ENCODE measurements around the gene UBE2E2. TPM values are rescaled to one million over a fixed set of nuclear protein-coding genes. Genes with fewer than 3 reads are reported as not detected.
"Not testable (repeated sequence)": the region's sequence is repeated elsewhere in the genome, so short reads cannot be mapped to it uniquely, and the experiment has no call there.

The UBE2E2 gene
- total and polyA plus RNA-seq, 3 experiments from 2014 or later, result 0.86 to 8.0 (median 0.92) TPM

GRCh38 chr3:23333633-23334032 lies 130.5 kb downstream of the UBE2E2 start:
- Mint-ChIP-seq H3K27me3 (no peaks in the 10 kb centered on the region), H3K4me1 (no peaks in the 10 kb centered on the region), H3K9me3 (peaks cover 0 to 3% (median 1%) of the 10 kb centered on the region in 5 donors), H3K27ac (no peak overlapping the region), H3K36me3 (no peaks in the 10 kb centered on the region), H3K4me3 (no peak overlapping the region)
- Histone ChIP-seq H3K27me3 (ENCODE audit: insufficient read depth, low read length, poor library complexity, severe bottlenecking) (no peaks in the 10 kb centered on the region), H3K27ac (ENCODE audit: low read depth, low read length) (no peak overlapping the region), H3K4me3 (ENCODE audit: low read length) (no peak overlapping the region), H3K36me3 (ENCODE audit: insufficient read depth, low read length) (no peaks in the 10 kb centered on the region), H3K9me3 (ENCODE audit: low read length) (no peaks in the 10 kb centered on the region), H3K4me1 (ENCODE audit: insufficient read depth, low read length) (no peaks in the 10 kb centered on the region)
- ChIA-PET POLR2A (no interaction called here), CTCF (no interaction called here)
- no peak for DNase-seq

GRCh38 chr3:23336853-23337252 lies 133.7 kb downstream of the UBE2E2 start:
- POLR2A ChIA-PET, result interaction anchor here (0.6 kb wide), 1 partner anchor 19 kb away, joined by 4 read pairs; no protein-coding TSS in a partner anchor
- CTCF ChIA-PET, DNase-seq: not testable (repeated sequence)

GRCh38 chr3:23341147-23341838 lies 138.2 kb downstream of the UBE2E2 start:
- Mint-ChIP-seq H3K36me3 (no peaks in the 10 kb centered on the region), H3K9me3 (peaks cover 0 to 3% (median 0%) of the 10 kb centered on the region in 5 donors), H3K27ac (peak overlapping the region in 1 of 8 donors; percentile 1), H3K4me3 (no peak overlapping the region), H3K4me1 (peaks cover 0 to 4% (median 0%) of the 10 kb centered on the region in 3 donors), H3K27me3 (no peaks in the 10 kb centered on the region)
- Histone ChIP-seq H3K27ac (ENCODE audit: low read depth, low read length) (no peak overlapping the region), H3K4me1 (ENCODE audit: insufficient read depth, low read length) (no peaks in the 10 kb centered on the region), H3K36me3 (ENCODE audit: insufficient read depth, low read length) (no peaks in the 10 kb centered on the region), H3K27me3 (ENCODE audit: insufficient read depth, low read length, poor library complexity, severe bottlenecking) (no peaks in the 10 kb centered on the region), H3K9me3 (ENCODE audit: low read length) (no peaks in the 10 kb centered on the region), H3K4me3 (ENCODE audit: low read length) (no peak overlapping the region)
- CTCF ChIA-PET, result no interaction called here
- POLR2A ChIA-PET, result no interaction called here
- DNase-seq, result no peak

More at GRCh38 chr3:23336853-23337252, 133.7 kb downstream of the UBE2E2 start:
- not testable (repeated sequence) for H3K9me3 ChIP-seq (ENCODE audit: low read length); H3K36me3 ChIP-seq (ENCODE audit: insufficient read depth, low read length); H3K36me3 Mint-ChIP-seq; H3K27me3 ChIP-seq (ENCODE audit: insufficient read depth, low read length, poor library complexity, severe bottlenecking); H3K4me3 ChIP-seq (ENCODE audit: low read length); H3K4me1 ChIP-seq (ENCODE audit: insufficient read depth, low read length); H3K27ac ChIP-seq (ENCODE audit: low read depth, low read length); H3K9me3 Mint-ChIP-seq; H3K4me3 Mint-ChIP-seq; H3K27ac Mint-ChIP-seq; H3K4me1 Mint-ChIP-seq; H3K27me3 Mint-ChIP-seq

DNA sequence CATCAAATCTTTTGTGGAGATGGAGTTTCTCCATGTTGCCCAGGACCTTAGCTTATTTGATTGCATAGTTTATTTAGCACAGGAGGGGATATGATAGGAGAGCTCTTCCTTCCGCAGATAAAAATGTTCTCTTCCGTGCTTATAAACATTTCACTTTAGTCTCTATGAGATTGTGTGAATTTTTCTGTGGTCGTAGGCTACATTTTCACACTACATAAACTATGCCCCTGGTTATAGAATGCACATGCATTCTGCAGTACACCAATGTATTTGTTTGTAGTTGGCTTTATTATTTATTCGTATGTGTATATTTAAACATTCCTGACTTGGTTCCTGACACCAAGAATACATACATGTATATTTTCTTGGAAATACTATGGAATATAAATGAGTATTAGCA lies 139.2 kb downstream of the UBE2E2 start:
- CTCF ChIA-PET, result no interaction called here
- DNase-seq, result no peak
- H3K4me1 Mint-ChIP-seq, result peaks cover 0 to 4% (median 0%) of the 10 kb centered on the region in 3 donors

GRCh38 chr3:23343509-23343908 lies 140.4 kb downstream of the UBE2E2 start:
- CTCF ChIA-PET, result no interaction called here
- H3K4me3 Mint-ChIP-seq, result no peak overlapping the region
- DNase-seq, result no peak
- no peaks in the 10 kb centered on the region for H3K36me3 Mint-ChIP-seq
- H3K36me3 ChIP-seq (ENCODE audit: insufficient read depth, low read length), result no peaks in the 10 kb centered on the region
- no peak overlapping the region for H3K27ac Mint-ChIP-seq
- H3K4me1 ChIP-seq (ENCODE audit: insufficient read depth, low read length), result no peaks in the 10 kb centered on the region
- H3K4me1 Mint-ChIP-seq, result peaks cover 0 to 4% (median 0%) of the 10 kb centered on the region in 3 donors
- H3K4me3 ChIP-seq (ENCODE audit: low read length), result no peak overlapping the region
- POLR2A ChIA-PET, result no interaction called here
- H3K27me3 ChIP-seq (ENCODE audit: insufficient read depth, low read length, poor library complexity, severe bottlenecking), result no peaks in the 10 kb centered on the region
- no peaks in the 10 kb centered on the region for H3K9me3 Mint-ChIP-seq
- H3K27ac ChIP-seq (ENCODE audit: low read depth, low read length), result no peak overlapping the region
- no peaks in the 10 kb centered on the region for H3K9me3 ChIP-seq (ENCODE audit: low read length)
- H3K27me3 Mint-ChIP-seq, result peaks cover 0 to 4% of the 10 kb centered on the region in 2 donors

More for the DNA sequence above, 139.2 kb downstream of the UBE2E2 start:
- H3K27me3 ChIP-seq (ENCODE audit: insufficient read depth, low read length, poor library complexity, severe bottlenecking), result no peaks in the 10 kb centered on the region
- H3K4me3 ChIP-seq (ENCODE audit: low read length), result no peak overlapping the region
- no peaks in the 10 kb centered on the region for H3K36me3 Mint-ChIP-seq
- H3K9me3 Mint-ChIP-seq, result peaks cover 0 to 2% (median 0%) of the 10 kb centered on the region in 5 donors
- no peaks in the 10 kb centered on the region for H3K4me1 ChIP-seq (ENCODE audit: insufficient read depth, low read length)
- H3K36me3 ChIP-seq (ENCODE audit: insufficient read depth, low read length), result no peaks in the 10 kb centered on the region
- H3K9me3 ChIP-seq (ENCODE audit: low read length), result no peaks in the 10 kb centered on the region
- H3K27me3 Mint-ChIP-seq, result peaks cover 0 to 4% of the 10 kb centered on the region in 2 donors
- H3K27ac Mint-ChIP-seq, result no peak overlapping the region
- H3K27ac ChIP-seq (ENCODE audit: low read depth, low read length), result no peak overlapping the region
- H3K4me3 Mint-ChIP-seq, result no peak overlapping the region
- POLR2A ChIA-PET, result no interaction called here

GRCh38 chr3:23344886-23345285 lies 141.8 kb downstream of the UBE2E2 start:
- H3K9me3 ChIP-seq (ENCODE audit: low read length), result no peaks in the 10 kb centered on the region
- POLR2A ChIA-PET, result no interaction called here
- H3K36me3 ChIP-seq (ENCODE audit: insufficient read depth, low read length), result no peaks in the 10 kb centered on the region
- no peak overlapping the region for H3K27ac Mint-ChIP-seq
- peaks cover 0 to 4% of the 10 kb centered on the region in 2 donors for H3K27me3 Mint-ChIP-seq
- CTCF ChIA-PET, result no interaction called here
- DNase-seq, result no peak
- peaks cover 0 to 3% (median 0%) of the 10 kb centered on the region in 5 donors for H3K9me3 Mint-ChIP-seq
- H3K27me3 ChIP-seq (ENCODE audit: insufficient read depth, low read length, poor library complexity, severe bottlenecking), result no peaks in the 10 kb centered on the region
- H3K4me3 Mint-ChIP-seq, result no peak overlapping the region
- no peaks in the 10 kb centered on the region for H3K4me1 ChIP-seq (ENCODE audit: insufficient read depth, low read length)
- peaks cover 0 to 4% (median 0%) of the 10 kb centered on the region in 3 donors for H3K4me1 Mint-ChIP-seq
- H3K4me3 ChIP-seq (ENCODE audit: low read length), result no peak overlapping the region
- no peaks in the 10 kb centered on the region for H3K36me3 Mint-ChIP-seq
- H3K27ac ChIP-seq (ENCODE audit: low read depth, low read length), result no peak overlapping the region

GRCh38 chr3:23349444-23349843 lies 146.3 kb downstream of the UBE2E2 start:
- H3K27me3 ChIP-seq (ENCODE audit: insufficient read depth, low read length, poor library complexity, severe bottlenecking); H3K27ac ChIP-seq (ENCODE audit: low read depth, low read length); H3K27ac Mint-ChIP-seq; H3K36me3 ChIP-seq (ENCODE audit: insufficient read depth, low read length); CTCF ChIA-PET; POLR2A ChIA-PET; H3K4me1 Mint-ChIP-seq; H3K9me3 Mint-ChIP-seq; H3K36me3 Mint-ChIP-seq; H3K27me3 Mint-ChIP-seq; H3K4me1 ChIP-seq (ENCODE audit: insufficient read depth, low read length); H3K4me3 ChIP-seq (ENCODE audit: low read length); H3K9me3 ChIP-seq (ENCODE audit: low read length); H3K4me3 Mint-ChIP-seq; DNase-seq: not testable (repeated sequence)

GRCh38 chr3:23356169-23356568 lies 153.0 kb downstream of the UBE2E2 start:
- Histone ChIP-seq H3K36me3 (ENCODE audit: insufficient read depth, low read length) (no peaks in the 10 kb centered on the region), H3K4me3 (ENCODE audit: low read length) (no peak overlapping the region), H3K27me3 (ENCODE audit: insufficient read depth, low read length, poor library complexity, severe bottlenecking) (no peaks in the 10 kb centered on the region), H3K9me3 (ENCODE audit: low read length) (no peaks in the 10 kb centered on the region), H3K4me1 (ENCODE audit: insufficient read depth, low read length) (no peaks in the 10 kb centered on the region), H3K27ac (ENCODE audit: low read depth, low read length) (no peak overlapping the region)
- H3K9me3 Mint-ChIP-seq, result peaks cover 0 to 5% (median 0%) of the 10 kb centered on the region in 5 donors
- H3K4me1 Mint-ChIP-seq, result no peaks in the 10 kb centered on the region
- H3K4me3 Mint-ChIP-seq, result no peak overlapping the region
- DNase-seq, result no peak
- CTCF ChIA-PET, result no interaction called here
- no peaks in the 10 kb centered on the region for H3K36me3 Mint-ChIP-seq
- H3K27me3 Mint-ChIP-seq, result no peaks in the 10 kb centered on the region
- POLR2A ChIA-PET, result no interaction called here
- no peak overlapping the region for H3K27ac Mint-ChIP-seq
